GM12801 (cell line): Measurements from ENCODE around the gene PEMT.

Source experiments
- CTCF ChIP-seq: IDR thresholded peaks from one replicate; pipeline ENCODE4 v1.5.1; 2011; ENCODE audit warnings: control low read depth; ENCODE audit not compliant: insufficient read length; ENCODE audit errors: extremely low read depth

Gene PEMT

DNA sequence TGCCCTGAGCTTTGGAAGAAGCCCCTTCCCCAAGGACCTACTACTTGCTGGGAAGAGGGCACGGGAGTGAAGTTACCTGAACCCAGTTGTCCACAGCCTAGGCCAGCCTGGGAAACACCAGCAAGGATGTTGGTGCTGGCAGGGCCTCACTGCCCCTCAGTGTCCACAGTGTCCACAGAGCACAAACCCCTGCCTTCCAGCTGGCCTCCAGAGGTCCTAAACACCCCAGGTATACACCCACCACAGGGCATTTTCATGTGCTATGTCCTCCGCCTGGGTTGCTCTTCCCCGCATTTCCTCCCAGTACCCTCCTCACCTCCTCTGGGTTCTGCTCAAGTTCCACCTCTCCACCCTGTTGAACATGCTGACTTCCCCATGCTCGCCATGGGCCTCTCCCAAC is 4.2 kb upstream of the PEMT start:
- no peak for TF ChIP-seq CTCF

GRCh38 chr17:17593222-17593620 is 1.7 kb upstream of the PEMT start:
- no peak for TF ChIP-seq CTCF

GRCh38 chr17:17590883-17591354 is 589 bp downstream of the PEMT start:
- no peak for TF ChIP-seq CTCF

- no peak for TF ChIP-seq CTCF
Observed at GRCh38 chr17:17590141-17590751, 1.3 kb downstream of the PEMT start.

GRCh38 chr17:17587614-17588337 is 3.7 kb downstream of the PEMT start:
- TF ChIP-seq CTCF, result no peak

DNA sequence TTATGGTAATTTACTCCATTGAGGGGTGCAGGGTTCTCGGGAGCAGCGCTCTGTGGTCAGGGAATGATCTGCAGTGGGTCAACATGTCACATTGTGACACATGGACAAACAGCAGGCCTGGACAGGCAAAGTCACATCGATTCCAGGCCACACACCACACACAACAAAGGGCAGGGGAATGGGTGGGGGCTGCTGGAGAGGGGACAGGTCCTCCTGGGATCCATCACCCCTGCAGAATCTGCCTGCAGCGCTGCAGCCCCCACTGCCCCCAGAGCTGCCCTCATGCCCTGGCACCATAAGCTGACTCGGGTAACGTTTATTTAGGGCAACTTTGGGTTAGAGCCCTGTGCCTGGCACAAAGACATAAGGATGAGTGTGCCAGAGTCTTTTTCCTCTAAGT is 9.1 kb downstream of the PEMT start:
- no peak for TF ChIP-seq CTCF

DNA sequence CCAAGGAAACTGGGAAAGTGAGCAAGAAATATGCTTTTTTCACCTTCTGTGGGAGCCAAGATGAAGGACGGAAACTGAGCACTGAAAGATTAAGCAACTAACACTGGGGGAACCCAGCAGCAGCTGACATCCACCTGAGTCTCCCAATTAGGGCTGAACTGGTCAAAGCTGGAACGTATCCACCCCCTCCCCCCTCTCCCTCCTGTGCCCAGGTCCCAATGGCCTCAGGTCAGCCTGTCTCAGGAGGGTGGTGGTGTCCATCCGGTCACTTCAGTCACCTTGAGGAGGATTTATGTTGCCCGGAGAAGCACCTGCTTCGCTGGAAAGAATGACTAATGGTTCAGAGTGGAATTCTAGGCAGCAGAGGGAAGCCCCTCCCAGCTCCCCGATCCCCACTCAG is 10.0 kb downstream of the PEMT start:
- no peak for TF ChIP-seq CTCF
